HL-60 (cell line): Measurements from ENCODE around the gene HECTD4.

Experiments used
- CTCF ChIP-seq: IDR thresholded peaks from one replicate; pipeline ENCODE4 v1.5.1; 2011; ENCODE audit warnings: low read length, control low read depth, inconsistent platforms; ENCODE audit not compliant: insufficient read depth
- GABPA ChIP-seq: IDR thresholded peaks from 2 replicates; pipeline ENCODE4 v1.6.1; 2012; ENCODE audit warnings: low read depth
- POLR2AphosphoS5 ChIP-seq: IDR thresholded peaks from 2 replicates; pipeline ENCODE4 v1.6.1; 2012; ENCODE audit warnings: low read depth
- REST ChIP-seq: IDR thresholded peaks from 2 replicates; pipeline ENCODE4 v1.6.1; 2012; ENCODE audit warnings: low read depth; ENCODE audit not compliant: insufficient replicate concordance
- SPI1 ChIP-seq: IDR thresholded peaks from 2 replicates; pipeline ENCODE4 v1.6.1; 2012; ENCODE audit warnings: low read depth, mild to moderate bottlenecking, borderline replicate concordance

- TF ChIP-seq POLR2AphosphoS5: no peak
- TF ChIP-seq CTCF: no peak
- TF ChIP-seq GABPA: no peak
- TF ChIP-seq SPI1: no peak
- no peak for TF ChIP-seq REST
Observed at GRCh38 chr12:112421363-112421762, 39.1 kb upstream of the HECTD4 start.
